PC-3 (cell line): ENCODE data around the gene EIF3A. TPM values are rescaled to one million over a fixed set of nuclear protein-coding genes. Genes with fewer than 3 reads are reported as not detected.

ENCODE experiments used
- ATAC-seq: fragments of 200-7000 bp; cut with Tn5 transposase; 2 replicates; pipeline ENCODE4 v1.9.1; 2020; ENCODE audit warnings: mild to moderate bottlenecking, moderate library complexity
- BruUV-seq: library from RNA; stranded (reverse); fragments of 400-500 nt; replicated peaks from 2 replicates; lab custom pipeline; 2021; lab: Mats Ljungman, UMichigan
- CTCF ChIA-PET: fragments of 300-600 bp; sonication (Branson Sonifier 250); formaldehyde crosslinking; loops from one replicate; lab custom pipeline; 2022; ENCODE audit warnings: antibody characterized with exemption; lab: Charles Lee
- POLR2A ChIA-PET: fragments of 300-600 bp; sonication (Branson Sonifier 250); formaldehyde crosslinking; loops from one replicate; lab custom pipeline; 2022; ENCODE audit warnings: antibody characterized with exemption; ENCODE audit not compliant: unreplicated experiment; lab: Charles Lee
- DNase-seq: peaks from one replicate; pipeline ENCODE4 v3.0.0-alpha.2; 2015
- H2AFZ ChIP-seq: fragments of 300-600 bp; sonication (generic); 2 replicates; pipeline ENCODE4 v1.6.0; 2016; ENCODE audit warnings: antibody characterized with exemption, low read length
- H3F3A ChIP-seq: fragments of 300-600 bp; sonication (generic); one replicate; pipeline ENCODE4 v1.6.0; 2017; ENCODE audit warnings: antibody characterized with exemption, low read length, control low read depth, mild to moderate bottlenecking; ENCODE audit not compliant: unreplicated experiment
- H3K27ac ChIP-seq: fragments of 300-600 bp; sonication (generic); 2 replicates; pipeline ENCODE4 v1.5.1; 2016; ENCODE audit warnings: mild to moderate bottlenecking, low read length
- H3K27me3 ChIP-seq: fragments of 300-600 bp; sonication (generic); 2 replicates; pipeline ENCODE4 v1.6.1; 2016; ENCODE audit warnings: low read length, mixed read lengths
- H3K36me3 ChIP-seq: fragments of 300-600 bp; sonication (generic); 2 replicates; pipeline ENCODE4 v1.6.1; 2016; ENCODE audit warnings: low read depth, mixed run types, low read length, mixed read lengths
- H3K4me1 ChIP-seq: fragments of 300-600 bp; sonication (generic); 2 replicates; pipeline ENCODE4 v1.5.1; 2016; ENCODE audit warnings: low read length; ENCODE audit not compliant: insufficient read depth
- H3K4me2 ChIP-seq: fragments of 300-600 bp; sonication (generic); 2 replicates; pipeline ENCODE4 v1.6.0; 2016; ENCODE audit warnings: low read length
- H3K4me3 ChIP-seq: fragments of 300-600 bp; sonication (generic); 2 replicates; pipeline ENCODE4 v1.5.1; 2016; ENCODE audit warnings: mild to moderate bottlenecking, low read length, mixed read lengths
- H3K79me2 ChIP-seq: fragments of 300-600 bp; sonication (generic); 2 replicates; pipeline ENCODE4 v1.6.1; 2017; ENCODE audit warnings: low read length, mixed read lengths
- H3K9ac ChIP-seq: fragments of 300-600 bp; sonication (generic); 2 replicates; pipeline ENCODE4 v1.6.0; 2016; ENCODE audit warnings: mild to moderate bottlenecking, low read length
- H3K9me2 ChIP-seq: fragments of 300-600 bp; sonication (generic); replicated peaks from 2 replicates; pipeline ENCODE4 v1.6.1; 2016; ENCODE audit warnings: mixed run types, low read length, mixed read lengths
- H3K9me3 ChIP-seq: fragments of 300-600 bp; sonication (generic); 2 replicates; pipeline ENCODE4 v1.6.1; 2016; ENCODE audit warnings: low read length, mixed read lengths
- H4K20me1 ChIP-seq: fragments of 300-600 bp; sonication (generic); 2 replicates; pipeline ENCODE4 v1.6.1; 2016; ENCODE audit warnings: low read length, mixed read lengths
- CTCF ChIP-seq: fragments of 300-600 bp; sonication (generic); conservative IDR thresholded peaks from 2 replicates; pipeline ENCODE4 v1.5.1; 2017; ENCODE audit warnings: antibody characterized with exemption, low read depth, mild to moderate bottlenecking, low read length
- EZH2 ChIP-seq: fragments of 300-600 bp; sonication (generic); IDR thresholded peaks from one replicate; pipeline ENCODE4 v1.6.1; 2017; ENCODE audit warnings: antibody characterized with exemption, mild to moderate bottlenecking, low read length; ENCODE audit not compliant: unreplicated experiment
- EZH2phosphoT487 ChIP-seq: fragments of 300-600 bp; sonication (generic); IDR thresholded peaks from 2 replicates; pipeline ENCODE4 v1.6.1; 2018; ENCODE audit warnings: mild to moderate bottlenecking, antibody characterized with exemption, low read length, borderline replicate concordance
- intact Hi-C: fragments of 100-400 bp; cut with micrococcal nuclease; formaldehyde crosslinking; loops from 2 replicates; pipeline ENCODE4 v1.9.0; 2023
- total RNA-seq: library from RNA; depleted of rRNA; stranded (reverse); fragments of >200 nt; gene quantifications from 2 replicates; pipeline ENCODE4 v1.2.3, GENCODE V29; 2014

The EIF3A gene
- total RNA-seq, 1 experiment from 2014 or later: 46.0 TPM

- ATAC-seq: no peak
- Histone ChIP-seq H3K36me3 (0 out of 2 replicates have a peak, but pooled peaks cover 3% of the 10 kb centered on the region), H2AFZ (no peak overlapping the region), H3K27me3 (no peaks in the 10 kb centered on the region), H3F3A (no peaks in the 10 kb centered on the region), H4K20me1 (no peaks in the 10 kb centered on the region), H3K4me1 (no peaks in the 10 kb centered on the region), H3K4me3 (no peak overlapping the region), H3K9ac (no peak overlapping the region), H3K27ac (no peak overlapping the region), H3K79me2 (no peaks in the 10 kb centered on the region), H3K9me3 (no peaks in the 10 kb centered on the region), H3K4me2 (no peak overlapping the region), H3K9me2 (no peaks in the 10 kb centered on the region)
- ChIA-PET CTCF (no interaction called here), POLR2A (no interaction called here)
- DNase-seq: no peak
- intact Hi-C loops: no loop called here
- TF ChIP-seq EZH2phosphoT487 (no peak), CTCF (no peak), EZH2 (no peak)
- no TSS peak for BruUV-seq
Observed at GRCh38 chr10:119125942-119126341, 45.3 kb upstream of the EIF3A start.

- Histone ChIP-seq H3K27ac (peak overlapping the region; percentile 34), H3K9me2 (no peaks in the 10 kb centered on the region), H3K4me3 (no peak overlapping the region), H3K79me2 (no peaks in the 10 kb centered on the region), H3K4me1 (peaks cover 5% of the 10 kb centered on the region; the same call in 1 of the 2 replicates), H3K9ac (no peak overlapping the region), H3K9me3 (no peaks in the 10 kb centered on the region), H4K20me1 (no peaks in the 10 kb centered on the region), H2AFZ (no peak overlapping the region), H3F3A (no peaks in the 10 kb centered on the region), H3K4me2 (no peak overlapping the region), H3K36me3 (no peaks in the 10 kb centered on the region), H3K27me3 (no peaks in the 10 kb centered on the region)
- DNase-seq (no peak), ATAC-seq (no peak)
- BruUV-seq: no TSS peak
- ChIA-PET POLR2A (no interaction called here), CTCF (no interaction called here)
- intact Hi-C loops: no loop called here
- TF ChIP-seq CTCF (no peak), EZH2 (no peak), EZH2phosphoT487 (no peak)
Observed at GRCh38 chr10:119120875-119121274, 40.3 kb upstream of the EIF3A start.

- H2AFZ ChIP-seq: no peak overlapping the region
- H3F3A ChIP-seq: no peaks in the 10 kb centered on the region
- TF ChIP-seq EZH2phosphoT487: no peak
- no peak for TF ChIP-seq EZH2
- TF ChIP-seq CTCF: no peak
- POLR2A ChIA-PET: no interaction called here
- no TSS peak for BruUV-seq
- no peak overlapping the region for H3K9ac ChIP-seq
- H3K27me3 ChIP-seq: no peaks in the 10 kb centered on the region
- H4K20me1 ChIP-seq: no peaks in the 10 kb centered on the region
- DNase-seq (peak; percentile 39), ATAC-seq (peak; percentile 59)
- H3K4me3 ChIP-seq: no peak overlapping the region
- no peaks in the 10 kb centered on the region for H3K9me3 ChIP-seq
- no peaks in the 10 kb centered on the region for H3K9me2 ChIP-seq
- CTCF ChIA-PET: no interaction called here
- H3K4me2 ChIP-seq: no peak overlapping the region
- peaks cover 5% of the 10 kb centered on the region; the same call in 1 of the 2 replicates for H3K4me1 ChIP-seq
- no peaks in the 10 kb centered on the region for H3K79me2 ChIP-seq
- H3K36me3 ChIP-seq: no peaks in the 10 kb centered on the region
- intact Hi-C loops: no loop called here
- H3K27ac ChIP-seq: peak overlapping the region; percentile 34
Observed at GRCh38 chr10:119120413-119120867, 39.8 kb upstream of the EIF3A start.
